GOT3 (cell line): ENCODE results near the gene HS3ST5.
"Not testable (repeated sequence)": the region's sequence is repeated elsewhere in the genome, so short reads cannot be mapped to it uniquely, and the experiment has no call there.

Experiments
- DNase-seq: peaks from one replicate; lab custom pipeline; 2025; ENCODE audit warnings: mixed read lengths; lab: John Stamatoyannopoulos, UW

HS3ST5 gene

DNA sequence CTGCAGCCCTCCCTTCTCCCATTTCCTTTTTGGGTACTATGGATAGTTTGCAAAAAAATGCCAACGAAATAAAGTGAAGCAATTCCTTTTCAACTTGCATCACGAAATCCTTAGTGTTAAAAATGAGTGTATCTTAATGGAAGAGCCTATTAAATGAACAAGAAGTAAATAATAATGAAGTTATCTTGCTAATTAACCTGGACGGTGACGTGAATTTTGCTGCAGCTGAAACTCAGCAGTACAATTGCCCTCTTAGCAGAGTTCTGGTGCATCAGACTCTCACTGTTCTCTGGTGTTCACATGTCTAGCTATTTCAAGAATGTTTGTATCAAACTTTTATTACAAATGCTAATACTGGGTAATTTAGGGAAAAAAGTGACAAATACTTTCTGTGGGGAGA lies 252.2 kb downstream of the HS3ST5 start:
- DNase-seq: no peak

DNA sequence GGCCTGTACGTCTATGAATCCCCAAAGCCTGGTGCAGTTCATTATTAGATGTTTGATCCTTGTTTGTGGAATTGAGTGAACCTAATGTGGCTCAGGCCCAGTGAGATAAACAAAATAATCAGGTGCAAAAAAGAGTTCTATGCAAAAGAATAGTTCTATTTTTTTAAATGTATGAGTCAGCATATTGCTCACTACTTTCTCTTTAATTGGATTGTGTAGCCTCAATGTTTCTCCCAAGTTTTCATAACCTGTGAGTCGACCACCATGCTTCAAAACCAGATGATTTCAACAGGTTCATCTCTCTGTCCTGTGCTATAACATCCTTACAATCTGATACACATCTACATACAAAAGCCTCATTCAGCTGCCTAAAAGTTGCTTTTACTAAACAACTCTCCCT lies 255.3 kb downstream of the HS3ST5 start:
- DNase-seq: no peak

DNA sequence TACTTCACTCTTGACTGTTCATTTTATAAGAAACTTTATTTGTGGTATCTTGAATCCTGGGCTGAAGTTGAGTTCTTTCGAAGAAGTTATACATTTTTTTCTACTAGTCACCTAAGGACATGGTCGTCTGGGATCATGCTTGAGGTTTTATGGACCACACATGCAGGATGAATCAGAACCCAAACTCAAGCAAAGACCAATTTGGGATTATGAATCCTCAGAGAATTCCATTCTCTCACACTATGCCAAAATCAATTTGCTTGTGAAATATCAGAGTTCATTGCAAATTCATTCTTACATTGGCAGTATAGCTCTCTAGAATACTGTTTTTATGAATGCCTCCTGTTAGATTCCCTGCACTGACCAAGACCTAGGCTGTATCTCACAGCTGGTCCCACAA lies 257.6 kb downstream of the HS3ST5 start:
- no peak for DNase-seq

DNA sequence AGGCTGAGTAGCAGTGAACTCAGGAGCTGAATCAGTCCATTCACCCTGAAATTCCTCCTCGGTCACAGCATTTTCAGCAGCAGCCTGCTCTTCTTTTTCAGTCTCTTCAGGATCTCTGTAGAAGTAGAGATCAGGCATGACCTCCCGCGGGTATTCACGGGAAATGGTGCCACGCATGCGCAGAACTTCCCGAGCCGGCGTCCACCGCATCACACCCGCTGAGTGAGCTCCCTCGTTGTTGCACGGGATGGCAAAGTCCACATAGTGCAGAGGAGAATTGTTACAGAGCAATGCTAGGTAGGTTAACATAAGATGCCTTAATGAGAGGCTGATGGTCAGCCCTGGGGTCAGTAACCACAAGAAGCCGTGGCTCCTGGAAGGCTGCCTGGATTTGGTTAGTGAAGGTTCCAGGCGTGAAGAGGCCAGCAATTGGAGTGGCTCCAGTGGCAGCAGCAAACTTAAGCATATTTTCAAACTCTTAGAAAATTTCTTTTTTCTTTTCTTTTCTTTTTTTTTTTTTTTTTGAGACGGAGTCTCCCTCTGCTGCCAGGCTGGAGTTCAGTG lies 258.4 kb downstream of the HS3ST5 start:
- DNase-seq: no peak

DNA sequence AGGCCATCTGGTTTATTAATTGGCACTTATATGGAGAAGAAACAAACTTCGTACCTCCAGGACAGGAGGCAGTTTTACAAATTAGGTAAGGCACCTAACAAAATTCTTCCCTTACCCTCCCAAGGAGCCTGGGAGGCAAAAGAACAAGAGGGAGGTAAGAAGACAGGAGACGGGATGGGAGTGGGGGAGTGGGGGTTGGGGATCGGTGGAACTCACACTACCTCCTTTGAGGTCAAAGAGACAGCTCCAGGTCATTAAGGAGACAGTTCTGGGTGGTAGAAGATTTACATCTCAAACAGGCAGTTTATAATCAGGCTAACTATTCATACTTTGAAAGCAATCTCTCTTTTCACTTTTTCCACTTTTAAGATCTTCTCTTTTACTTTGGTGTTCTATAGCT lies 259.6 kb downstream of the HS3ST5 start:
- no peak for DNase-seq

DNA sequence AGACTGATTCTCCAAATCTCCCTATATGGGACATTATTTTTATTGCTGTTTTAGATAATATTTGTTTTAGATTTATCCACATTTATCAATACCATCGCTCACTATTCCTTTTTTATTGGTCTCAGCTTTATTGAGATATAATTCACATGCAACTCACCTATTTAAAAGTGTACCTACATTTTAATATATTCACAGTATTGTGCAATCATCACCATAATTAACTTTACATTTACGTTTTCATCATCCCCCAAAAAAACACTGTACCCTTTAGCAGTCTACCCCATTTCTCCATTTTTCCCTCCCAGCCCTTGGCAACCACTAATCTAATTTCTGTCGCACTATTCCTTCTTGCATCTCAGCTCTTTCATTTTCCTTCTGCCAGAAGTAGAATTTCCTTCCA lies 261.1 kb downstream of the HS3ST5 start:
- no peak for DNase-seq

DNA sequence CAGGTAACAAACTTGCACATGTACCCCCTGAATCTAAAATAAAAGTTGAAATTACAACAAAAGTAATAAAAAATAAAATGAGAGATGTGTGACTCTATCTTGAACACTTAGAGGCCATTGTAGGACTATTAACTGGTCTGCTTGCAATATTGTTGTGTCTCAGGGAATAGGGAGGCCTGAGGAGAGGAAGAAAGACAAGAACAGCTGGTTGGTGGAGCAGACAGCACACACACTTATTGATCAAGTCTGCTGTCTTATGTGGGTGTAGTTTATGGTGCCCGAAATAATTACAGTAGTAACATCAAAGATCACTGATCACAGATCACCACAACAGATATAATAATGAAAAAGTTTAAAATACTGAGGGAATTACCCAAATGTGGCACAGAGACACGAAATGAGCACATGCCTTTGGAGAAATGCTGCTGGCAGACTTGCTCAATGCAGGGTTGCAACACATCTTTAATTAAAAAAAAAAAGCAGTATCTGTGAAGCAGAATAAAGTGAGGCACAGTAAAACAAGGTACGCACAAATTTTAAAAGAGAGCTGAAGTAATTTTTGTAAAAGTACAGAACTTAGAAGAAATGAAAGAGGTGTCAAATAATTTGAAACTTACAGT lies 261.8 kb downstream of the HS3ST5 start:
- DNase-seq: no peak

DNA sequence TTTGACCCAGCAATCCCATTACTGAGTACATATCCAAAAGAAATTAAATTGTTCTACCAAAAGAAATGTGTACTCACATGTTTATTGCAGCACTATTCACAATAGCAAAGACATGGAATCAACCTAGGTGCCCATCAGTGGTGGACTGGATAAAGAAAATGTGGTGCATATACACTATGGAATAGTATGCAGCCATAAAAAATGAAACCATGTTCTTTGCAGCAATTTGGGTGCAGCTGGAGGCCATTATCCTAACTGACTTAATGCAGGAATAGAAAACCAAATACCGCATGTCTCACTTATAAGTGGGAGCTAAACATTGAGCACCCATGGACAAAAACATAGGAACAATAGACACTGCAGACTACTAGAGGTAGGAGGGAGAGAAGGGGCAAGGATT lies 262.4 kb downstream of the HS3ST5 start:
- not testable (repeated sequence) for DNase-seq

DNA sequence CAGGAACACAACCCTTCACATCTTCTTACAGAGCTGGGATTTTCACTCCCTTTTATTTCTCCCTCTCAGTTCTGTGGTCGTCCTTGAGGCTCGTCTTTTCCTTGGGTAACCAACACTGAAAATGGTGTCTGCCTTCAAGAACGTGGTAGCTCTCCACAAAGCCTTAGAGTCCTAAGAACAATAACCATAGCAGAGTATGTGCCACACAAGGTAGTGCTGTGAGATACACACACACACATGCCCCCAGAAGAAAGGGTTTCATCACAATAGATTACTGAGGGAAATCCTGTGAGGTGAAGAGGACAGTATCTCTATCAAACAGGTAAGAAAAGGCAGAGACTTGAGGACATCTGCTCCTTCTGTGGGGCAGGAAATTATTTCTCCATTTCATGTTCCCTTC lies 267.0 kb downstream of the HS3ST5 start:
- no peak for DNase-seq

DNA sequence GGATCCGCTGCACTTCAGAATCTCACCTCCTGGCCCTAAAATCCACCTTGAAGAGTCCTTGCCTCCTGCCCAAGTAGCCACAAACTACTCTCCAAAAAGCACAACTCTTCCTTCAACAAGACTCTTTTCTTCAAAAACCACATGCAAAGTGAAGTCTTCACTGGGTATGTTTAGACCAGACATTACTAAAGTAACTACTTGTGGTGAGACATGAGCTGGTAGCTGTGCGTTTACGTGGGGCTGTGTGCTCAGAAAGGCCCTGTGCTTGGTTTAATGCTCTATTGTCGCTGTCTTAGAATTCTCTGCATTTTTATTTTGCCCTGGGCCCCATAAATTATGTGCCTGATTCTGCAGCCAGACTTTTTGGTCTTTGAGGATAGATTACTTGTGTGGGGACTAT lies 267.5 kb downstream of the HS3ST5 start:
- no peak for DNase-seq

DNA sequence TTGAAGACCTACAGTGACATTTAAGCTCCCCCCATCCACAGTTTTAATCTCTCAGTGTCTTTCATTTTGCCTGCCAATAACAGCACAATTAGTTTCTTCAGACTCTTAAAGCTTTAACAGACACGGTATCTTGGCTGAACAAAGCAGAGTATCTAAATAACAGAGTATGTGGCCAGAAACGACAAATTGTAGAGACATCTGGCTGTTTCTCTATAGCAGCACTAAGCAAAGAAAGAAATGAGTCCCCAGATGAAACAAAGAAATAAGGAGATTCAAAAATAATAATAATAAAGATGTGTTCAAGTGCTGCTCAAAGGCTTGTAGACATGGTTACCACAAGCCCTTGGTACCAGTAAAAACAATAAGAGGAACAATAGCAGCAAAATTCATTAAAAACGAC lies 274.1 kb downstream of the HS3ST5 start:
- DNase-seq: no peak

DNA sequence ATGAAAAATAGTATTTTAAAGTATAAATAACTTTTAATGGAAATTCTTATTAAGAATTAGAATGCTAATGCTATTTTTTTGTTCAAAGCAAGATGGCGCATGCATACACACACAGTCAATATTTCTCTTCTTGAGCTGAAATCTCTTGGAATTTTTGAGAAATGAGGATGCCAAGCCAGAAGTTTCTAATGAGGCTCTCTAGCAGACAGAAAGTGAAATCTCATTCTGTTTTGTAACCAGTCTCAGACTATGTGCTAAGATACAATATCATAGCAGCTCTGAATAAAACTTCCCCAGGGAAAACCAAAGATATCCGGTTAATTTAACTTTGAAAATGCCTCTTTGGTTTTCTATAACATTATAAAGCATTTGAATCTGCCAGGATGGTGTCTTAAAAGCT lies 274.7 kb downstream of the HS3ST5 start:
- DNase-seq: no peak

DNA sequence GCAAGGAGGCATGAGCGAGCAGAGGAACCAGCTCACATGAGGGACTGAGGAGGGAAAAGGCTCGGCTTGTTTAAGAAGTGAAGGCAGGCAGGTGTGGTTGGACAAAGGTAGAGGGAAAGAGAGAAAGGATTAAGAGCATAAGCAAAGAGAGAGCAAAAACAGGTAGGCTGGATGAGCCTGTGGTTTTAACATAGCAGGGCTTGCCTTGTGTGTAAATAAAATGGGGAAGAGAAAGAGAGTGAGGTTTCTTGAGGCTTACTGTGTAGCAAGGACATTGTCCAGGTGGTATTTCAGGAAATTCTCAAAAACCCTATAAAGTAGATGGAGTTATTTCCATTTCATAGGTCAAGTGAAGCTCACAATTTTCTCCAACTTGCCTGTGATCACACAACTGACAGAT lies 278.0 kb downstream of the HS3ST5 start:
- DNase-seq: no peak

DNA sequence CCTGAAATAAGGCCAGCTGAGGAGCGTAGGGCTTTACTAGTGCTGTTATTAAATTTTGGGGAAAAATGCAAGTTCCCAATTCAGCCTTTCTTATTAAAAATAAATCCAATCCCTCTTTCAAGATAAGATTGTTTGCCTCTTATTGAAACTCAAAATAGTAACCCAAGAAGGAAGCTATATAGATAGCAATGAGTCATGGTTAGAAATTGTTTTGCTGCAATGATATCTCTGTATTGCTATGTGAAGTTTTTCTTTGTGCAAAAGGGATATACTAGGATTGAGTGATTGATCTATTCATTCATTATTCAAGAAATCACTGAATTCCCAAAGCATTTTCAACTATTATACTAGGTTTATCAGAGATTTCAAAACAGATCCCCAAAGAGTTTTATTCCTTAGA lies 278.9 kb downstream of the HS3ST5 start:
- no peak for DNase-seq

DNA sequence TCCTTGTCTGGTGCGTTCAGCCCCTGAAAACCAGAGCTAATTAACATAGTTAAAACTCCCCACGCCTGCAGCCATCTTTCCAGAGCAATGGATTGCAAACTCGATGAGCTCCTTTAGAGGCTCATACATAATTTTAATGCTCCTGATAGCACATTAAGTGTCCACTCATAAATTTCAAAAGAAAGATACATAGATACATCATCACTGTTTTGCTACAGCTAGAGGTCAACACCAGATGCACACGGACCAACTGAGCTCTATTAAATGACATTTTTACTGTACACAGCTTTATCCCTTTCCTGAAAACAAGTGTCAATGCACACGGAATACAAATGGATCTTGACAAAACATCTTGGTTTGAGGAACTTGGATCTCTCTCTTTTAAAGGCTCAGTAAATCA lies 280.6 kb downstream of the HS3ST5 start:
- DNase-seq: no peak

DNA sequence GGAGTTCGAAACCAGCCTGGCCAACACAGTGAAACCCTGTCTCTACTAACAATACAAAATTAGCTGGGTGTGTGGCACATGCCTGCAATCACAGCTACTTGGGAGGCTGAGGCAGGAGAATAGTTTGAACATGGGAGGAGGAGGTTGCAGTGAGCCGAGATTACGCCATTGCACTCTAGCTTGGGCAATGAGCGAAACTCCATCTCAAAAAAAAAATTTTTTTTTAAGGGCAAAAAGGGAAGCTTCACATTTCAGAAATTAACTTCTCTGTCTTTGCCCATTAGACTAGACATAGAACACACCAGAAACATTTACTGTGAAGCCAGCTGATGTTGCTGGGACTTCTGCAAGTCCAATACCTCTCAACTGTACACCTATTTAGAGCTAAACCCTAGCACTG lies 281.1 kb downstream of the HS3ST5 start:
- no peak for DNase-seq

DNA sequence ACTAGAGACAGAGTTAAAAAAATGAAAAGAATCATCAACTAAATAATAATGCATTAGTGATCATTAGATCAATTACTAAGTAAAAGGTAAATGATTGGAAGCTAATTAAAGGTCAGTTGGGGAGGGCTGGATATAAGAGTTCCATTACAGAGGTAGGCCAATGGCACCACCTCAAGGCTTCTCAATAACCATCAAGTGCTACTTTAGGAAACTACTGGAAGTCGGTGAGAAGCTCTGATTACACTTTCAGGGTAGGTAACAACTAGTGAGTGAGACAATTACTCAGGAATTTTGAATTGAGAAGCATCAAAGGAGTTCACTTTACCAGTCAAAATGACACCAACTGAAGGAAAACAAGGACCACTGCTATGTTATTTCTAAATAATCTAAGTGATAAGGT lies 281.7 kb downstream of the HS3ST5 start:
- DNase-seq: no peak

DNA sequence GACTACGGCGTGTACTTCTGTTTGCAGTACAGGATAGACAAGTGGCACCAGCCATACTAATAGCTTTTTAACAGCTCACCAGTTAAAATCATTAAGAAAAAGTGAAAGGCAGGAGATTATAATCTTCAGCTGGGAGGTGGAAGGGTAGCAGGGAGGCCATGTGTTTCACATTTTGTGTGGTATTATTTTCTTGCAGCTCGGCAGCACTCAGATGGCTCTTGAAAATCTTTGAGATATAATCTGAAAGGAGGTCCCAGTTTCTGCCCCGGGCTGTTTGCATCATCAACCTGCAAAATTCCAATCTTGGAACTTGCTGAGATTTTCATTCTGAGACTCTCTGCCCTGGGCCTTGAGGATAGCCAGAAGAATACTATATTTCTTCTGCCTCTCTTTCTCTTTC lies 284.4 kb downstream of the HS3ST5 start:
- no peak for DNase-seq

DNA sequence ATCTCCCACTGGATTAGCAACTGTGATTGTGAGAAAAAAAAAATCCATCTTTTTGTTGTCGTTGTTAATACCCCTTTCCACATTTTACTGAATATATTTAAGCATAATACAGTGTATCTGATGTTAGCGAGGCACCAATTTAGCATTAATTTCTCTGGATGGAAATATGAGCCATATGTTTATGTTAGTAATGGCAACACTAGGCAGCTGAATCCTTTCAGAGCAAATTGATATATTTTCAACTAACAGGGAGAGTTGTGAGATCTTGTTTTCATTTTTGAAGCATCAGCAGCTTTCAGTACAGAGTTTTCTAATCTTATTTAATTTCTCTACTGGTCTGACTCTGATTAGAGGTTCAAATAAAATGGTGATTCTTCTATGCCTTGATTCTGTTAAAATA lies 287.1 kb downstream of the HS3ST5 start:
- DNase-seq: no peak

DNA sequence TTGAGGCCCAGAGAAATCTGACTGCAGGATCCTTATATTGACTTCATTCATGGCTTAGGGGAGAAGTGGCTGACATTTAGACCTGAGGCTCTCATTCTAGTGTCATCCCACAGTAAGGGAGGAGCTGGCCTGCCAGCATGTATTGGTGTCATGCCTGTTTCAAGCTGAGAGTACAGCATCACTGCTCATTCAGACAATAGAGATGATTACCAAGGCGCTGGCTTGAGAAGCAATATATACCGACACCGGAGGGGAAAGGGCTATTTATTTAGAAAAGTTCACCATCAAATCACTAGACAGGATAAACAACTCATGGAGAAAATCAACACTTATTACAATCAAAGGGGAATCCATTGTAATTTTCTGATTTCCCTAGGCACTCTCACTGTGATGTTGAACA lies 287.5 kb downstream of the HS3ST5 start:
- DNase-seq: no peak

DNA sequence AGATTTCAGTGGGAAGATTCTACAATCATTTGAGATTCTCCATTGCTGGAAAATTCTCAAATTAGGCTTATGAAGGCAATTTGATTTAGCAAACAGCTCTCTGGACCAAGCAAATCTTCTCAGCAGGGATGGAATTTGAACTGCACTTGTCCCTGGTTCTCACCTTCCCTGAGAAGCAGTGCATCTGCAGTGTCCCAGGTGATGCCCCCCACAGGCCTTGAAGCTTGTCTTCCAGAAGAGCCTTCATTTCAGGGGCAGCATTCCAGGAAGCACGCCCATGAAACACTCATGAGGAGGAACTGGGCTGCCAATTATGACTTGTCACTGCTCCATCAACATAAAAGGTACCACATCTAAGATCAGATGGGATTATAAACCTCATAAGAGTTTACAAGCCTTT lies 289.0 kb downstream of the HS3ST5 start:
- DNase-seq: no peak

DNA sequence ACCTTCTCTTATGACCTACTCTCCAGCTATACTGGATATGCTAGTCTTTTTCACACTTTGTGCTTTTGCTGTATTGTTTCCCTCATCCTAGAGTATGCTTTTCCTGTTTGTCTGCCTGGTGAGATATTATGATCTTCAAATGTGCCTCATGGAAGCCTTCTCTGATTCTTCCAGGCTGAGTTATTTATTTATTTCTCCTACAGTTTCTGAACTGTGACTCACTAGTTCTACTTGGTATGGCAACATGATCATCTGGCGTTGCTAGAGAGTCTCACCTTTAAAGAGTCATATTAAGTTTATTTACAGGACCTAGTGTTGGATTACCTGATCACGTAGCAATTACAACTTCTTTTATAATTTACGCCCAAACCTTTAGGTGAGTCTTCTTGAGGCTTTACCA lies 290.7 kb downstream of the HS3ST5 start:
- DNase-seq: no peak

DNA sequence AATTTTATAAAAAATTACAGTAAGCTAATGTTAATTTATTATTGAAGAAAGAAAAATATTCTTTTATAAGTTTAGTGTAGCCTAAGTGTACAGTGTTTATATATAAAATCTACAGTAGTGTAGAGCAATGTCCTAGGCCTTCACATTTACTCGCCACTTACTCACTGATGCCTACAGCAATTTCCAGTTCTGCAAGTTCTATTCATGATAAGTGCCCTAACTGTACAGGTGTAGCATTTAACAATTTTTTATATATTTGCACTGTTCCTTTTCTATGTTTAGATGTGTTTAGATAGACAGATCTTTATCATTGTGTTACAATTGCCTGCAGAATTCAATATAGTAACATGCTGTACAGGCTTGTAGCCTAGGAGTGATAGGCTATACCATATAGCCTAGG lies 291.8 kb downstream of the HS3ST5 start:
- no peak for DNase-seq

DNA sequence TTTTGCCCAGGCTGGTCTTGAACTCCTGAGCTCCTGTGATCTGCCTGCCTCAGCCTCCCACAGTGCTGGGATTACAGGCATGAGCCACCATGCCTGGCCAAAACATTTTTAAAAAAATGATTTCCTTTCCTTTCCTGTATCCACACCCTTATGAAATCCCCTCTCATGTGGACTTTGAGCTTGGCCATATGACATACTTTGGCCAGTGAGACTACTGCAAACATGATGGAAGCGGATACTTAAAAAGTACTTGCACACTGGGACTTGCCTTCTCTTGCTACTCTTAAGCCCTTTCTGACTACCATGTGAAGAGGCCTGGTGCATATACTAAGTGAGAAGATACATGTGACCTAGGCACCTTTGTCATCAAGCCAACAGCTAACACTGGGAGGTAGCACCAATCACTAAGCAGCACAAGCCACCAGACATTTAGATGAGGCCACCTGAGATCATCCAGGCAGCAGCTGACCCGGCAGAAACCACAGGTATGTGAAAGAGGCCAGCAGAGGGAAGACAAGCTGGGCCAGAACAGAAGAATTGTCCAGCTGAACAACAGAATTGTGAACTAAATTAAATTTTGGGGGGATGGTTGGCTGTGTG lies 293.4 kb downstream of the HS3ST5 start:
- no peak for DNase-seq
